ENCODE measurements around the gene NATD1. TPM values are rescaled to one million over a fixed set of nuclear protein-coding genes. Genes with fewer than 3 reads are reported as not detected.

NATD1 gene
- total and polyA plus RNA-seq, 2 of the 8 experiments (the other 6 are each of a cell fraction or from before 2014, with no cell fraction given) = 5.4 to 8.4 TPM

- H2BK5ac ChIP-seq (ENCODE audit: low read depth, low read length) = no peak overlapping the region
- TF ChIP-seq ATF2 (IDR thresholded peaks at IDR 0.05; ENCODE audit: low read length) = no peak
- TF ChIP-seq POLR2A (IDR thresholded peaks at IDR 0.05; ENCODE audit: control extremely low read depth in 1 of 2, low read depth in 2 of 2, low read length in 2 of 2) = no peak
Observed at GRCh38 chr17:21300601-21301571, 47.7 kb upstream of the NATD1 start.

More at GRCh38 chr17:21300601-21301571, 47.7 kb upstream of the NATD1 start:
- Histone ChIP-seq H3K36me3 (ENCODE audit: control insufficient read depth in 2 of 4, insufficient read depth in 4 of 4, low read length in 3 of 4) (peaks cover 0 to 5% (median 0%) of the 10 kb centered on the region in 4 experiments; a peak in 3 of 8 replicates), H4K91ac (replicated peaks; ENCODE audit: insufficient read length, low read length) (no peak overlapping the region), H3K4me1 (replicated peaks in 1 of 4; ENCODE audit: control insufficient read depth in 3 of 4, insufficient read depth in 4 of 4, low read length in 3 of 4) (no peaks in the 10 kb centered on the region), H2AK5ac (ENCODE audit: low read depth, low read length) (no peak overlapping the region), H2BK120ac (replicated peaks; ENCODE audit: low read depth, low read length) (no peak overlapping the region), H3K23ac (ENCODE audit: insufficient read length) (no peak overlapping the region), H2BK20ac (ENCODE audit: low read length) (no peak overlapping the region), H3K14ac (ENCODE audit: insufficient read length) (no peak overlapping the region), H3K4me3 (ENCODE audit: extremely low read depth in 1 of 4, insufficient read depth in 2 of 4, low read depth in 3 of 4, low read length in 4 of 4) (no peak overlapping the region), H3K18ac (ENCODE audit: extremely low read depth, low read length) (no peak overlapping the region), H3K79me2 (ENCODE audit: control insufficient read depth in 1 of 2, insufficient read depth in 2 of 2, low read length in 2 of 2) (no peaks in the 10 kb centered on the region), H3K9ac (replicated peaks in 1 of 4; ENCODE audit: extremely low read depth in 1 of 4, low read depth in 3 of 4, low read length in 3 of 4) (no peak overlapping the region), H2BK15ac (ENCODE audit: low read length) (no peak overlapping the region), H3K27me3 (replicated peaks in 1 of 4; ENCODE audit: control insufficient read depth in 3 of 4, extremely low read depth in 1 of 4, insufficient read depth in 3 of 4, low read length in 3 of 4) (no peaks in the 10 kb centered on the region), H3K27ac (ENCODE audit: low read depth, low read length) (no peak overlapping the region), H4K5ac (ENCODE audit: insufficient read length, low read depth, low read length) (no peak overlapping the region), H2AFZ (ENCODE audit: low read length) (no peak overlapping the region), H4K20me1 (replicated peaks in 1 of 2; ENCODE audit: control insufficient read depth in 1 of 2, insufficient read depth in 2 of 2, low read length in 2 of 2) (peaks cover 0 to 6% of the 10 kb centered on the region in 2 experiments), H3K56ac (replicated peaks; ENCODE audit: insufficient read length, low read depth, low read length) (no peak overlapping the region), H2BK12ac (ENCODE audit: low read depth, low read length) (no peak overlapping the region), H3K79me1 (ENCODE audit: low read depth, low read length) (peaks cover 3% of the 10 kb centered on the region; the same call in 1 of the 2 replicates), H3K4me2 (ENCODE audit: insufficient read depth in 1 of 2, low read depth in 2 of 2, low read length in 2 of 2) (no peak overlapping the region), H4K8ac (ENCODE audit: extremely low read depth, insufficient read depth, low read length) (no peak overlapping the region; the same call in 1 of the 2 replicates), H3K23me2 (ENCODE audit: low read depth, low read length) (no peaks in the 10 kb centered on the region), H3K4ac (replicated peaks; ENCODE audit: insufficient read length, low read depth, low read length) (no peak overlapping the region), H3K9me3 (ENCODE audit: insufficient read depth in 2 of 2, low read depth in 1 of 2, low read length in 1 of 2) (peaks cover 28 to 79% of the 10 kb centered on the region in 2 experiments)
- DNase-seq (ENCODE audit: low read depth in 1 of 2, low spot score in 2 of 2) (no peak), FAIRE-seq (no peak)
- 77% methylated on average over 31 of the region's 31 CpGs; no CpG with 5 or more reads in 1 of the 2 experiments for WGBS, 2 experiments (ENCODE audit: extremely low coverage in 1 of 2, insufficient coverage in 1 of 2, insufficient read length in 1 of 2, insufficient replicate concordance in 2 of 2, low coverage in 1 of 2, low lambda C conversion rate in 2 of 2, missing lambda C conversion rate in 1 of 2)
- ChIA-PET POLR2A (ENCODE audit: partially characterized antibody) (interaction anchor here (1.6 kb wide), 1 partner anchor 14 kb away, joined by 4 read pairs; no protein-coding TSS in a partner anchor), CTCF (ENCODE audit: partially characterized antibody) (interaction anchor here (0.6 to 1.7 kb wide), 2 partner anchors 10 to 21 kb away, joined by 3 to 4 read pairs; no protein-coding TSS in a partner anchor)
